Brain pericyte (primary cell): ENCODE results near the gene RIOK2.

Experiments
- DNase-seq: peaks from one replicate; pipeline ENCODE4 v3.0.0-alpha.2; 2012; ENCODE audit warnings: low read depth, low spot score

The RIOK2 gene

DNA sequence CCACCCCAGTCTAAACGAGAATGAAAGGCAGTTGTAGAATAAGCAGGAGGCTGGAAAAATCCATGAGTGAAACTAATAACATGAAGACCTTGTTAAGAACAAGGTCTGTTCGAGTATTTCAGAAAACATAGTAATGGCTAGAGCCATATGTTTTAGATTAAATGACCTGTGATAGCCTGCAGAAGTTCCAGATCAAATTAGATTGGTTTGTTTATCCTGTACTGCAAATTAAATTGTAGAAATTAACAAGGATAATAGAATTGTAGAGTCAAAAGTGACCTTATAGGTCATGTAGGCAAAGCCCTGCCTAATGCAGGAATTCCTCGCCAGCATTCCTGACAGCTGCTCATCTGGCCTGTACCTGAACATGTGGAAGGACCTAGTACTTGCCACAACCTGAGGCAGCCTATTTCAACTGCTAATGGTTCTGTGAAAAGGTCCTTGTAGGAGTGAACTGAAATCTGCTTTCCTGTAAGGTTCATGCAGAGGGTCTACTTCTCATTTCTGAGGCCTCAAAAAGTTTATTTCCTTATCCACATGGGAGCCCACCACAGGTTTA, 57.8 kb downstream of the RIOK2 start:
- DNase-seq, result no peak

DNA sequence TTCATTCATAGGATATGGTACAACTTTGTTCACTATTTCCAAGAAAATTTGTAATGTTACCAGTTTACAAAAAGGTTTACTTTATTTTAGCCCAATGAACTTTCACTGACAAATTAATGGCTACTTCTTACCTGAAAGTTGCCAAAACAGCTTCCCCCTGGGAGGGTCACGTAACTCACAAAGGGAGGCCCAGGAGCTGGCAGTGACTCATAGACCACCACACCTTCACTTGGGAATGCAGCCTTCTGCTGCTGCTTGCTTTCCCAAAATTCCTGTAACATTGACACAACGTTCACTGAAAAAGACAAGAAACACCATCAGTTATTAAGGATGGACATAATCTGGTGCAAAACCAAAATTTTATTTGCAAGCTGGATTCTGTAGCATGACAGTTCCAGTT, 58.7 kb downstream of the RIOK2 start:
- DNase-seq, result no peak

DNA sequence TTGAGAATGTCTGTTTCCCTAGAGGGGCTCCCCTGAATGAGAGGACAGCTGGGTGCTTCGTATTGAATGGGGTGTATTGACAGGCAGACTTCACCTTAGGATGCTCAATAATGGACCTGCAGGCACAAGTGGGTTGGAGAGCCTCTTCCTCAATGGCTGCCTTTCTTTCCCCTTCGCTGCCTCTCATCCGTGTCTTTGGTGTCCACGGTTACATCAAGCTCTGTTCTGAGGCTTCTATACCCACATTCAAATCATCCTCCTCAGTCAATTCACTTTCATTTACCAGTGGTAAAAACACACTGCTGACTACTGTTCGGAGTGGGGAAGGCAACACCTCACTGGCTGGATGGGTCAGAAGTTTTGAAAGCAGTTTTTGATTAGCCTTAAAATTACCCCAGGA, 61.2 kb downstream of the RIOK2 start:
- DNase-seq, result no peak

DNA sequence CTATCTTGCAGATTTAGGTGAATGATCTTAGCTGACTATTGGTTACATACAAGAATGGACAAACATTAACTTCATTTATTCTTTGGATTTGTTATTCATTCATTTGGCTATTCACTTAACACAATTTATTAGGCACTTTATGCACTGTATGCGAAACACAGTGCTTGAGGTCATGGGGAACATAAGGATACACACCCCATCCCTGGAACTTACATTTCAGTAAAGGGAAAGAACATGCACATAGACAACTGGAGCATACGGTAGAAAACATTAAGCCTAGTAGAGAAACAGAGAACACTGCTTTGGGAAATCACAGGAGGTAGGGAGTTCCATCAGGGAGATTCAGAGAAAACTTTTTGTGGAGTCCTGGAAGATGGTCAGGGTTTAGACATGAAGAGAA, 62.9 kb downstream of the RIOK2 start:
- DNase-seq, result no peak

DNA sequence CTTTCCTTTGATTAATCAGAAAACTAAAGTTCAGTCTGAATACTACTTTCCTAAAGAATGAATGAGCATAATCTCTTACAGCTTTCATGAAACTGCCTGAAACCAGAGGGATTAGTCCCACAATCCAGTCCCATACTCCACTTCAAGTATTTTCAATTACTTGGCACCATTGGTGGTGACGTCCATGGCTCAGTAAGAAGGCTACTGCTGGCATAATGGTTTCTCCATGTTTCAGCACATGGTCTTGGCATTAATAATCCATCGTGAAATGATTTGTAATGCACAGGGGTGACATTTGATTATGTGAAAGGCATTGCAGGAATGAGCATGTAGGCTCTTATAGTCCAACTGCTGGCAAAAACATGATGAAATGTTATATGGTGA, 64.0 kb downstream of the RIOK2 start:
- no peak for DNase-seq

DNA sequence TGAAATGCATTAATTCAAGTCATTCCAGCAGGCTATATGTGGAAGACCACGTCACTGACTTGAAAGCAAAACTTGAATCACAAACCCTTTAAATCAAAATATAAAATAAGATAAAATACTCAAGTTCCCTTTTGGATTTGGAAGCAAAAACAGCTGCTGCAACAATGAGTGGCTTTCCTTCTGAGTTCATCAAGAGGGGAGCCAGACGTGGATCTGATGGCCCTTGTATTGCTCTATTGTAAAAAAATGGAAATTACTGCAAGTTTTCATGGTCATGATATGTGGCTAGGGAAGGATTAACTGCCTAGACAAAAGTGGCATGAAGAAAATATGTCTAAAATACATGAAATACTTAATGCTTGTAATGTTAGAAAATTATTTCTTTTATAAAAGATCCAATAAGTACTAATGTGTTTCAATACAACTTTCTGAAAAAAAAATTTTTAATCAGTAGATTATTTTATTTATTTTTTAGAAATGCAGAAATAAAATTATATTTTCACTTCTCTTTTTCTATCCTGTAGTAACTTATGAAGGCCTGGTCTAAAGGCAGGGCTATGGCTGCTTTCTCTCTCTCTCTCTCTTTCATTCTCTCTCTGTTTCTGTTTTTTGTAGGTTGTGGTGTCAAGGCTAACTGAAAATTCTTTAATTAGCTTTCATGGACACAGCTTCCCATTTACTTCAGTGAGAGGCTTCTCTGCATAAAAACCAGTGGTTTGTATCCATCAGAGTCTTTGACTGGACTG, 64.6 kb downstream of the RIOK2 start:
- no peak for DNase-seq

DNA sequence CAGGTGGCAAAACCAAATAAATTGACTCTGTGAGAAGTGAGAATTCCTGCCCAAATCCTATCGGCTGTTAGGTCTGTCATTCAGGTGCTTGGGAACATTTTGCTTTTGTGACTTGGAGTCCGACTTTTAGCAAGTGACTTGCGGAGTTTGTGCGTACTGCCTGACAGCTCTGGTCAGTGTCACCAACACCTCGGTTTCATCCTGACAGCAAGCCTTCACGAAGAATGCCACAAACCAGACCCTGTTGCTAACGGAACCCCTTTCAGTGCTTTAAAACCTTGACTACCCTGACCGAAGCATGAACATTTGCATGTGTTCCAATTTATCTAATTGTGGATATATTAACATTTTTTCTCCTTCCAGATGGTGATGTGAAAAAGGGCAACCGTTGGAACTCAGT, 67.1 kb downstream of the RIOK2 start:
- DNase-seq, result no peak

DNA sequence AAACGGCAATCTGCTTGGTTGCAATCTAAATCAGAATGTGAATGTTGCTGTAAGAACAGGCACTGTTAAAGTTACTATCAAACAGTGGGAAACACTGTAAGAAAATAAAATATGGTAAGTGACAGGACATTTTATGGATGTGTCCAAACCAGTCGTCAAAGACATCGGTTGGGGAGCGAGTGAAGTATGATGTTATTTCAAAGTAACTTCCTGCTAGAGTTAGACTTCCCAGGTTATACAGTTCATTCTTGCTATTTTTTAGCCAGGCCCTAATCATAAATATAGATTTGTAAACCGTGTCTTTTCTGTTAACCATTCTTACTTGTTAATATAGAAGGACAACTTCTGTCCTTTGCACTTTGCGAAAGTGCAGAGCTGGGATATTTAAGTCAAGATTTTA, 70.8 kb downstream of the RIOK2 start:
- DNase-seq, result no peak

DNA sequence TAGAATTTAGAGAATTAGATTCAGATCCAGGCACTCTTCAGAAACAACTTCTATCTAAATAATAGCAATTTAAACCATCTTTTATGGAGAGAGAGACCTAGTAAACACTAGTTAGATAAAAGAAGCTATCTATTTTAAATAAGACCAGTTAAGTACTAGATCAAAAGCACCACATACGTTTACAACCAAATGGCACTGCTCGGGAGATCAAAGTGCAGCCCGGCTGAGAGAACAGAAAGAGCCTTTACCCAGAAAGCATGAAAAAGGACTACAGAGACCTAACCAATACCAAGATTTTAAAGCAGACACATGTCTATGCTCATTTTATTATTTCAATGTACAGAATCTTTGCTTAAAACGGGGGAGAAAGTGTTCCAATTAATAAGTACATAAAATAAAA, 71.4 kb downstream of the RIOK2 start:
- no peak for DNase-seq

DNA sequence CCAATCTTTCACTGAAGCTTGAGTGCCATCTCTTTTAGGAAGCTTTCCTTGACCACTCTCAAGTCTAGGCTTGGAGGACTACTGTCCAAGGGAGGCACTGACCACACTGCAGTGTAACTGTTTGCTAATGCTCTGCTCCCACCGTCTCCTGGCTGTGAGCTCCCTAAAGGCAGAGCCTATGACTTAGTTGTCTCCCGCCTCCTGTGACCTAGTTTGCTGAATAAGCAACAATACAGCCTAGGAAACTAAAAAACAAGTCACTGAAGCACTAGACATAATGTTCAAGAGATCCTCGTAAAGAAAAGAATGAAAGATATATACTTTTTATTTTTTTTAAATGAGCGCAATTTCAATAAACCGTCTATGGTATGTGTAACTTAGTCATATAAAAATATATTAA, 72.0 kb downstream of the RIOK2 start:
- no peak for DNase-seq
